MCF 10A (cell line): Measurements from ENCODE around the gene KIF1B. TPM values are rescaled to one million over a fixed set of nuclear protein-coding genes. Genes with fewer than 3 reads are reported as not detected.

Experiments
- BruUV-seq: library from RNA; stranded (reverse); fragments of 400-500 nt; replicated peaks from 2 replicates; lab custom pipeline; 2021; lab: Mats Ljungman, UMichigan
- CTCF ChIA-PET: fragments of 300-600 bp; sonication (Branson Sonifier 250); formaldehyde crosslinking; extraction: SDS; loops from one replicate; lab custom pipeline; 2021; ENCODE audit warnings: antibody characterized with exemption, inconsistent platforms; lab: Yijun Ruan, JAX
- POLR2A ChIA-PET: fragments of 300-600, 350-650 bp; sonication (Branson Sonifier 250); formaldehyde crosslinking; extraction: SDS; loops from one replicate; lab custom pipeline; 2020; ENCODE audit warnings: antibody characterized with exemption, inconsistent platforms; lab: Yijun Ruan, JAX
- DNase-seq: peaks from one replicate; pipeline ENCODE4 v3.0.0-alpha.2; 2018; ENCODE audit not compliant: unreplicated experiment
- H3K27ac Mint-ChIP-seq: one replicate; pipeline ENCODE4 v1.8.0; 2022; ENCODE audit warnings: mild to moderate bottlenecking, low read depth, mixed read lengths; ENCODE audit not compliant: unreplicated experiment
- H3K27me3 Mint-ChIP-seq: one replicate; pipeline ENCODE4 v1.8.0; 2022; ENCODE audit warnings: mixed read lengths; ENCODE audit not compliant: insufficient read depth, unreplicated experiment
- H3K36me3 Mint-ChIP-seq: one replicate; pipeline ENCODE4 v1.8.0; 2022; ENCODE audit warnings: mild to moderate bottlenecking, moderate library complexity, mixed read lengths; ENCODE audit not compliant: insufficient read depth, unreplicated experiment
- H3K4me1 Mint-ChIP-seq: one replicate; pipeline ENCODE4 v1.8.0; 2022; ENCODE audit warnings: mixed read lengths; ENCODE audit not compliant: insufficient read depth, unreplicated experiment
- H3K4me3 Mint-ChIP-seq: one replicate; pipeline ENCODE4 v1.8.0; 2022; ENCODE audit warnings: mild to moderate bottlenecking, moderate library complexity, mixed read lengths; ENCODE audit not compliant: unreplicated experiment
- H3K9me3 Mint-ChIP-seq: one replicate; pipeline ENCODE4 v1.8.0; 2022; ENCODE audit warnings: mixed read lengths; ENCODE audit not compliant: unreplicated experiment
- CTCF ChIP-seq: fragments of 200-600 bp; IDR thresholded peaks from one replicate; pipeline ENCODE4 v1.8.0; 2022; ENCODE audit warnings: antibody characterized with exemption, mild to moderate bottlenecking; ENCODE audit not compliant: unreplicated experiment
- intact Hi-C: fragments of 100-400 bp; cut with micrococcal nuclease; formaldehyde crosslinking; loops from 2 replicates; pipeline ENCODE4 v1.14.1; 2022
- total RNA-seq: library from RNA; stranded (reverse); gene quantifications from 2 replicates; pipeline ENCODE4 v1.2.3, GENCODE V29; 2022

KIF1B gene
- total RNA-seq, 1 experiment from 2014 or later: 35.9 TPM

- intact Hi-C loops: no loop called here
- Mint-ChIP-seq H3K4me3 (no peak overlapping the region), H3K27me3 (no peaks in the 10 kb centered on the region), H3K36me3 (peaks cover 85% of the 10 kb centered on the region), H3K9me3 (no peaks in the 10 kb centered on the region), H3K27ac (no peak overlapping the region), H3K4me1 (peaks cover 5% of the 10 kb centered on the region)
- DNase-seq: no peak
- CTCF ChIA-PET: no interaction called here
- no peak for TF ChIP-seq CTCF
- no TSS peak for BruUV-seq
- POLR2A ChIA-PET: interaction anchor here (1.8 kb wide), 1 partner anchor 68 kb away, joined by 6 read pairs; no protein-coding TSS in a partner anchor
These were observed 70.3 kb downstream of the KIF1B start for GRCh38 chr1:10280439-10281350.

GRCh38 chr1:10283318-10283984 lies 73.1 kb downstream of the KIF1B start:
- no peak for DNase-seq
- H3K9me3 Mint-ChIP-seq: no peaks in the 10 kb centered on the region
- intact Hi-C loops: no loop called here
- no peak for TF ChIP-seq CTCF
- H3K4me1 Mint-ChIP-seq: peaks cover 5% of the 10 kb centered on the region
- ChIA-PET CTCF (interaction anchor here (0.6 to 1.6 kb wide), 3 partner anchors 17 to 461 kb away, joined by 3 to 4 read pairs (median 4); no protein-coding TSS in a partner anchor), POLR2A (no interaction called here)
- H3K27ac Mint-ChIP-seq: no peak overlapping the region
- H3K4me3 Mint-ChIP-seq: no peak overlapping the region
- no TSS peak for BruUV-seq
- peaks cover 73% of the 10 kb centered on the region for H3K36me3 Mint-ChIP-seq
- no peaks in the 10 kb centered on the region for H3K27me3 Mint-ChIP-seq

- no peak for DNase-seq
- TF ChIP-seq CTCF: no peak
- intact Hi-C loops: no loop called here
- no peaks in the 10 kb centered on the region for H3K9me3 Mint-ChIP-seq
- CTCF ChIA-PET: interaction anchor here (1.1 kb wide), 1 partner anchor 144 kb away, joined by 3 read pairs; the partner anchor contains the start of gene CENPS
- H3K4me3 Mint-ChIP-seq: no peak overlapping the region
- no peak overlapping the region for H3K27ac Mint-ChIP-seq
- POLR2A ChIA-PET: interaction anchor here (1.7 kb wide), 1 partner anchor 75 kb away, joined by 4 read pairs; no protein-coding TSS in a partner anchor
- H3K4me1 Mint-ChIP-seq: no peaks in the 10 kb centered on the region
- no peaks in the 10 kb centered on the region for H3K27me3 Mint-ChIP-seq
- BruUV-seq: no TSS peak
- H3K36me3 Mint-ChIP-seq: peaks cover 73% of the 10 kb centered on the region
These were observed 75.9 kb downstream of the KIF1B start for GRCh38 chr1:10286244-10286643.
